T-helper 2 cell treated with Interferon-gamma antibody and Interleukin-4, amounts not matched to agents 100 ng/mL and 5 ng/mL, for 36 hours (primary cell): ENCODE data around the gene SLC25A26. TPM values are rescaled to one million over a fixed set of nuclear protein-coding genes. Genes with fewer than 3 reads are reported as not detected.

Experiments
- intact Hi-C: fragments of 100-400 bp; cut with micrococcal nuclease; formaldehyde crosslinking; loops from one replicate; pipeline ENCODE4 v1.15.1; 2023
- total RNA-seq: library from RNA; stranded (reverse); gene quantifications from 2 replicates; pipeline ENCODE4 v1.2.3, GENCODE V29; 2022

SLC25A26 gene
- total RNA-seq, 1 donor from 2014 or later = 11.7 TPM

DNA sequence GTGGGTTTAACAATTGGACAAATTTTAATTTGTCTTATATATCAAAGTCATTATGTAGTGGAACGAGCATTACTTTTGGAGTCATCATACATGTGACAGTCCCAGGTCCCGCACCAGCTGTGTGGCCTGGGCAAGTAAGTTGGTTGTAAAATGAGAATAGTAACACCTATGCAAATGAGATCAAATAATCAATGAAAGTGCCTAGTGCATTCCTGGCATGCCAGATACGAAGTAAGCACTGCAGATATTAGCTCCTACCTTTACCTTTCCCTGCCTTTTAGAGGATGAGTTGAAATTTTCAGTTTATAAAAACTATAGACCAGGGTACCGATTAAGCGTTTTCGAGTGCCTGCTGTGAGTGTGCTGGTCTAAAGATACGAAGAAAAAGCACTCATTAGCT, 145.9 kb downstream of the SLC25A26 start:
- intact Hi-C loops = no loop called here

DNA sequence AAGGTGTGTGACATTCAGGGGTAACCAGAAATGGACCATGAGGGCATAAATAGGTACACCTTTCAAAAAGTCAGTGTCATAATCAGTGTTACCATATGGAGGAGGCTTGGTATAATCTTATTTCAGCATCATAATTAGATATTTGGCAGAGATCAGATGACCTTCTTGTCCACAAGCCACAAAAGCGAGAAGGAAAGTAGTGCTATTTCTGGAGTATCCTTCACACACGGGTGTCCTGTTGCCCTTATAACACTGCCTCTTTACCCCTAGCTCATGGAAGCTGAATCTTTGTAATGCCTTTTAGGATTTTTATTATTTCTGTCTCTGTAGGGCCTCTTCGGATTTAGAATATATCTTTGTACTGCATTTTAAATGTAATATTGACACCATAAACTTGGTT, 147.2 kb downstream of the SLC25A26 start:
- intact Hi-C loops = no loop called here

DNA sequence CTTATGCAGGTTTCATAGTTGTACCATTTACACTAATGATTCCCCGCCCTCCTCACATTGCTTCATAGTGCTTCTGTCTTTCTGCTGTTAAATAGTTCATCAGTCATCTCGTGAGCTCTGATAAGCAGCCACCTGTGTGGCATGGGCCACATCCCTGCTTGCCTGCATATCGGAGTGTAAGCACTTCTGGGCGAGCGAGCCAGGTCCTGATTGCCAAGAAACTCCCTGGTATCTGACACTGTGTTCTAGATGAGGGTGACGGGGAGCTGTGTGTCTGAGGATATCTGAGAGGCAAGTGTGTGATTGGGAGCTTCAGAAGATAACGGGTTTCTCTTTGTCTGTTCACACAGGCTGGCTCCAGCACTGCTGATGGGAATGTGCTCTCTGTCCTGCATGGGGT, 149.4 kb downstream of the SLC25A26 start:
- intact Hi-C loops = no loop called here

DNA sequence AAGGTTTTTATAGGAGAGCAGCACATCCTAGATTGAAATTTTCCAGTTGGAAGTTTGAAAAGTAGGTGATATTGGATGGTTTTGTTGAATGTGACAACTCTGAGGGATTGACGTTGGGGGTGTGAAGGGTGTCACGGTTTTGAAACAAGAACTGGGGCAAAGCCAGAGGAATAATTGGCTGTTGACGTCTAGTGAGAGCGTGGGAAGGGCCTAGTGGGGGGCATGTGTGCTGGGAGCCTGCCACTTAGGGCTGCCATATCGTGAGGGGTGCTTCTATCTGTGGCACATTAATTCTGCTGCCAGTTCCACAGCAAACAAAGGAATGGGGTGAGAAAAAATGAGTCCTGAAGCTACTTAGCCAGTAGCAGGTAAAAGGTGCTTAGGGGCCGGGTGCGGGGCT, 150.6 kb downstream of the SLC25A26 start:
- intact Hi-C loops = no loop called here

GRCh38 chr3:66372681-66373350, 152.0 kb downstream of the SLC25A26 start:
- intact Hi-C loops = loop anchor here (1.0 kb wide), 1 partner anchor 96 kb away; no protein-coding TSS in a partner anchor

- intact Hi-C loops = no loop called here
These were observed 155.8 kb downstream of the SLC25A26 start for GRCh38 chr3:66376568-66376967.

DNA sequence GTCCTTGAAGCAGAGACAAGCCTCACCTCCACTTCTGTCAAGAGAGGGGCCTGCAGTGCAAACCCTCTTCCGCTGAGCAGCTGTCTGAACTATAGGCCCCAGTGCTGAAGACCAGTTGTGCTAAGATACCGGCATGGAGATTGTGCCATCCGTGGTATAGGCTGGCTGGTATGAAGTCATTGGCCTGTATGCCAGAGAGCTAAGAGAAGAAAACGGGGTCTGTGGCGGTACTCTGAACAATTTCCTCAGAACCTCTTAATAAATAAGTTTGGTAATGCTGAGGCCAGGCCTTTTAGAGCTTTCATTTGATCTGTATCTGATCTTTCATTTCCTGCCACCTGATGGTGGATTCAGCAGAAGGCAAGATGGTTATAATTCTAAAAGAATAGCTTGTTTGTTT, 157.0 kb downstream of the SLC25A26 start:
- intact Hi-C loops = loop anchor here (1.0 kb wide), 1 partner anchor 101 kb away; no protein-coding TSS in a partner anchor

DNA sequence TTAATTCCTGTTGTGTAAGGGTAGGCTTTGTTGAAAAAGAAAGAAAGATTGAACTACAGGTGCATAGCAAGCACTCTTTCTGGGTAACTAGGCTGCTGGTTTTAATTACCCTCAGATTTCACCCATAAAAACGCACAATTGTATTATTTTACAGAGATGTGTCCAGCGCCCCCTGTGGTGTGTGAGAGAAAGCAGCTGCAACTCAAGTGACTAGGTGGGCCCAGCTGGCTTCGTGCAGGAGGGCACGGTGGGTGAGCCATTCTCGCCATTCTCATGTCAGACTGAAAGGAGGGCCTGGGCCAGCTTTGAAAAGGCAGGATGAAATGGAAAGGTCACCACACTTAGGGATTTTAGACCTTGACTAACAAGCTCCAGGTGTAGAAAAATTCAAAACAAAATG, 157.5 kb downstream of the SLC25A26 start:
- intact Hi-C loops = loop anchor here (1.0 kb wide), 1 partner anchor 102 kb away; no protein-coding TSS in a partner anchor

- intact Hi-C loops = no loop called here
These were observed 158.8 kb downstream of the SLC25A26 start for GRCh38 chr3:66379565-66379964.

DNA sequence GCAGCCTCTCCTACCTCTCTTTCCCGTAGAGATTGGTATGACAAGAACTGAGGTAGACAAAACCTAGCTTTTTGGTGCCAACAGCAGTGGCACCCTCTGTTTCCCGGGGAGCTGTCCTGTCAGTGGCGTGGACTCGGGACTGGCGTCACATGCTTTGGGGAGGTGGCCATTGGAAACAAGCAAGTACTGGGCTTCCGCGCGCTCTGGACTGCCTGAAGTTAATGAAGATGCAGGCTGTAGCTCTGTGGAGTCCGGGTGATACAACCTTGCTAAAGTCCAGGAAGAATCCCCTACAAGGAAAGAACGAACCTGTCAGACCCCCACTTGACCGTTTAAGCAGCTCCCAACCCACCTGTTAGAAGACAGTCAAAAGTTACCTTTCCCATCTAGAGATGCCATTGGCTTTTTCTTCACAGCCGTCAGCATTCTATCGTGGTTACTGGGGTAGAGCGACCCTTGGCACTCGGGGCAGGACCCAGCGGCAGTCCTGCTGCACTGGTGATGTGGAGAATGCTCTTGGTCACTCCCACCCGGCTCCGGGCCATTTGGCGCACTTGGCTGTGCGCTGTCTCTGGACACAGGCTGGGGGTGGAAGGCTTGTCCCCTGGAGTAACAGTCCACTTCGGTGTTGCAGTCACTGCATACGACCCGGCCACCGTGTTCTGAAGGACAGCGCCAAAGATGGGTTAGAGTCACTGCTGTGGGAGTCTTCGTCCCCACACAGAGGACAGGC, 159.6 kb downstream of the SLC25A26 start:
- intact Hi-C loops = no loop called here

- intact Hi-C loops = no loop called here
These were observed 160.8 kb downstream of the SLC25A26 start for GRCh38 chr3:66381626-66382025.

- intact Hi-C loops = no loop called here
These were observed 161.3 kb downstream of the SLC25A26 start for GRCh38 chr3:66382142-66382541.

GRCh38 chr3:66383023-66383422, 162.2 kb downstream of the SLC25A26 start:
- intact Hi-C loops = no loop called here

GRCh38 chr3:66383998-66384745, 163.4 kb downstream of the SLC25A26 start:
- intact Hi-C loops = no loop called here

- intact Hi-C loops = no loop called here
These were observed 164.3 kb downstream of the SLC25A26 start for GRCh38 chr3:66385066-66385465.

- intact Hi-C loops = no loop called here
These were observed 165.5 kb downstream of the SLC25A26 start for GRCh38 chr3:66386011-66386924.

- intact Hi-C loops = no loop called here
These were observed 166.3 kb downstream of the SLC25A26 start for GRCh38 chr3:66386925-66387650.

DNA sequence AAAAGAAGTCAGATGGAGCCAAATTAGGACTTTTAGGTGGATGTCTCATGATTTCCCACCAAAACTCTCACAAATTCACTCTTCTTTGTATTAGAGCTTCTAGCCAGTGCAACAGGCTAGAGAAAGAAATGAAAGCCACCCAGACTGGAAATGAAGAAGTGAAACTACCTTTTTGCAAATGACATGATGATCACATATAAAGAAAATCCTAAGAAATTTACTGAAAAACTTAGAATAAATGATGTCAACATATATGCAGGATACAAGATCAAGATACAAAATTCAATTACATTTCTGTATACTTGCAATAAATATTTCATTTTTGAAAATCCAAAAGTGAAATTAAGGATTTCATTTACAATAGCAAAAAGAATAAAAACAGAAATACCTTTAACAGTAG, 169.2 kb downstream of the SLC25A26 start:
- intact Hi-C loops = loop anchor here (5.0 kb wide), 1 partner anchor 112 kb away; the partner anchor contains the start of gene LRIG1

DNA sequence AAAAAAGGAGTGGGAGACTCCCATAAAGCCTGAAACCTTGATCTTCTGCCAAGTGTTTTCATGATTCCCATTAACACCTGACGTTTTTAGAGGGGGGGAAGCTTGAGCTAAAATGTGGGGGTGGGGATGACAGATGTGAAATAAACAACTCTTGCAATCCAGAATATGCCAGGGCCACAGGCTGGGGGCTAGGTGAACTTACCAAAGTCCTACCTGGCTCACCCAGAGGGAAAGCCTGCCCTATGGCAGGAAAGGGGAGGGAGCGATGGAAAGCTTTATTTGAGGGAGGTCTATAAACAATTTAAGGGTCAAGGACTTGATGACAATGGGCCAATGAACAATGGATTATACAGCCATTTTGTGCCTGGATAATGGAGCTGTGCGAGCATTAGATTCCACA, 171.7 kb downstream of the SLC25A26 start:
- intact Hi-C loops = loop anchor here (5.0 kb wide), 1 partner anchor 110 kb away; the partner anchor contains the start of gene LRIG1

DNA sequence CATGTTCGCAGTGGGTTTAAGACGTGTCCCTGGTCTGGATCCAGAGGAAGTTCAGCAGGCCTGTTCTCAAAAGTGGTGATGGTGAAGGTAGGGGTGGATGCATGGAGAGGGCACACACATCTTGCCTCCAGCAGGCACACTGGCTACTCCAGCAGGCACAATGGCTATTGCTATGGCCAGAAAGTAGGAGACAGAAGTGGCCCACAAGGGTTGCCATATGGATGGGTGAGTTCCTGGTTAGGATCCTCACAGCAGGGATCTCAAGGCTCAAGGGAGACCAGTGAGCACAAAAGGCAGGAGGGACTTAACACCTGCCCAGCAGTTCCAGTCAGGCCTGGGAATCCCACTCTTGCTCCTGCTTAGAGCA, 172.1 kb downstream of the SLC25A26 start:
- intact Hi-C loops = loop anchor here (5.0 kb wide), 1 partner anchor 109 kb away; the partner anchor contains the start of gene LRIG1
